Lower lobe of right lung (tissue), 2 donors: ENCODE data around the gene SNRPF. TPM values are rescaled to one million over a fixed set of nuclear protein-coding genes. Genes with fewer than 3 reads are reported as not detected.

Experiments
- ATAC-seq, 2 donors: fragments of 200-7000 bp; cut with Tn5 transposase; one replicate each; pipeline ENCODE4 v1.9.1; 2020 to 2022; ENCODE audit warnings: mild to moderate bottlenecking in 2 of 2, moderate library complexity in 2 of 2
- DNase-seq: peaks from one replicate; pipeline ENCODE4 v3.0.0-alpha.2; 2020
- H3K27ac ChIP-seq: fragments of 200-600 bp; one replicate; pipeline ENCODE4 v1.8.0; 2022
- H3K27me3 ChIP-seq: fragments of 200-600 bp; one replicate; pipeline ENCODE4 v1.8.0; 2022; ENCODE audit warnings: low read depth
- H3K36me3 ChIP-seq: fragments of 200-600 bp; one replicate; pipeline ENCODE4 v1.8.0; 2022; ENCODE audit warnings: mild to moderate bottlenecking
- H3K4me1 ChIP-seq: fragments of 200-600 bp; one replicate; pipeline ENCODE4 v1.8.0; 2022
- H3K4me3 ChIP-seq: fragments of 200-600 bp; one replicate; pipeline ENCODE4 v1.8.0; 2022; ENCODE audit warnings: mild to moderate bottlenecking
- H3K9me3 ChIP-seq: fragments of 200-600 bp; one replicate; pipeline ENCODE4 v1.8.0; 2022
- intact Hi-C: fragments of 100-400 bp; cut with DNase I; formaldehyde crosslinking; loops from one replicate; pipeline ENCODE4 v1.11.0; 2022
- total RNA-seq: library from RNA; stranded (reverse); fragmentation: NEBNext Ultra II Directional; extraction: Animal tissue kit (Norgen Biotek cat#: 25700); gene quantifications from one replicate; pipeline ENCODE4 v1.2.1, GENCODE V29; 2021
- TF ChIP-seq, protein P1 (sequence below): fragments of 200-600 bp; IDR thresholded peaks from one replicate; pipeline ENCODE4 v1.8.0; 2022; ENCODE audit warnings: antibody characterized with exemption, mild to moderate bottlenecking
- donor health status: DM: no; HTN: yes; CAD: no; lungs with severe emphysema.

SNRPF gene
- total RNA-seq, 1 donor from 2014 or later = 15.2 TPM

DNA sequence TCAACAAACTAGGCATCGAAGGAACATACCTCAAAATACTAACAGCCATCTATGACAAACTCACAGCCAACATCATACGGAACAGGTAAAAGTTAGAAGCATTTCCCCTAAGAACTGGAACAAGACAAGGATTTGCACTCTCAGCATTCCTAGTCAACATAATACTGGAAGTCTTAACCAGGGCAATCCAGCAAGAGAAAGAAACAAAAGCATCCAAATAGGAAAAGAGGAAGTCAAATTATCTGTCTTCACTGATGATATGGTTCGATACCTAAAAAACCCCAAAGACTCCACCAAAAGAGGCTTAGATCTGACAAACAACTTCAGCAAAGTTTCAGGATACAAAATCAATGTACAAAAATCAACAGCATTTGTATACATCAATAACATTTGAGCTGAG is 51.1 kb downstream of the SNRPF start:
- no peak for DNase-seq
- TF ChIP-seq, protein P1, sequence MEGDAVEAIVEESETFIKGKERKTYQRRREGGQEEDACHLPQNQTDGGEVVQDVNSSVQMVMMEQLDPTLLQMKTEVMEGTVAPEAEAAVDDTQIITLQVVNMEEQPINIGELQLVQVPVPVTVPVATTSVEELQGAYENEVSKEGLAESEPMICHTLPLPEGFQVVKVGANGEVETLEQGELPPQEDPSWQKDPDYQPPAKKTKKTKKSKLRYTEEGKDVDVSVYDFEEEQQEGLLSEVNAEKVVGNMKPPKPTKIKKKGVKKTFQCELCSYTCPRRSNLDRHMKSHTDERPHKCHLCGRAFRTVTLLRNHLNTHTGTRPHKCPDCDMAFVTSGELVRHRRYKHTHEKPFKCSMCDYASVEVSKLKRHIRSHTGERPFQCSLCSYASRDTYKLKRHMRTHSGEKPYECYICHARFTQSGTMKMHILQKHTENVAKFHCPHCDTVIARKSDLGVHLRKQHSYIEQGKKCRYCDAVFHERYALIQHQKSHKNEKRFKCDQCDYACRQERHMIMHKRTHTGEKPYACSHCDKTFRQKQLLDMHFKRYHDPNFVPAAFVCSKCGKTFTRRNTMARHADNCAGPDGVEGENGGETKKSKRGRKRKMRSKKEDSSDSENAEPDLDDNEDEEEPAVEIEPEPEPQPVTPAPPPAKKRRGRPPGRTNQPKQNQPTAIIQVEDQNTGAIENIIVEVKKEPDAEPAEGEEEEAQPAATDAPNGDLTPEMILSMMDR = no peak
- ATAC-seq = no peak
- H3K27me3 ChIP-seq = no peaks in the 10 kb centered on the region
- no peak overlapping the region for H3K4me3 ChIP-seq
- H3K4me1 ChIP-seq = no peaks in the 10 kb centered on the region
- H3K27ac ChIP-seq = no peak overlapping the region
- intact Hi-C loops = no loop called here
- no peaks in the 10 kb centered on the region for H3K9me3 ChIP-seq
- H3K36me3 ChIP-seq = no peaks in the 10 kb centered on the region

Other genes with a start within 250 kb of the SNRPF start
- gene NTN4, start 68.2 kb upstream of the SNRPF start, total RNA-seq = 140 TPM
- 0.24 TPM for gene CCDC38, start 83.7 kb downstream of the SNRPF start, total RNA-seq
- gene AMDHD1, start 84.4 kb downstream of the SNRPF start, total RNA-seq = 1.8 TPM
- 7.3 TPM for gene HAL, start 137.4 kb downstream of the SNRPF start, total RNA-seq
- gene LTA4H, start 176.6 kb downstream of the SNRPF start, total RNA-seq = 567 TPM